Neural progenitor cell (in vitro differentiated cells): ENCODE measurements around the gene ZNF518A. TPM values are rescaled to one million over a fixed set of nuclear protein-coding genes. Genes with fewer than 3 reads are reported as not detected.
A peak's percentile ranks its signal among the peaks of the same experiment; 100 is the strongest.

ENCODE experiments used
- DNase-seq: peaks from one replicate; pipeline ENCODE4 v3.0.0-alpha.2; 2016; ENCODE audit warnings: low spot score
- H2AFZ ChIP-seq: fragments of 200-600 bp; sonication (generic); replicated peaks from 2 replicates; pipeline ENCODE4 v1.6.1; 2016; ENCODE audit warnings: antibody characterized with exemption
- H3F3A ChIP-seq: fragments of 200-600 bp; sonication (generic); 2 replicates; pipeline ENCODE4 v1.6.1; 2016; ENCODE audit warnings: antibody characterized with exemption, low read depth
- H3K27ac ChIP-seq: fragments of 200-600 bp; sonication (generic); 2 replicates; pipeline ENCODE4 v1.5.1; 2016; ENCODE audit warnings: mild to moderate bottlenecking
- H3K27me3 ChIP-seq: fragments of 200-600 bp; sonication (generic); 2 replicates; pipeline ENCODE4 v1.6.1; 2016; ENCODE audit warnings: mild to moderate bottlenecking, moderate library complexity
- H3K36me3 ChIP-seq: fragments of 200-600 bp; sonication (generic); 2 replicates; pipeline ENCODE4 v1.5.1; 2016
- H3K4me1 ChIP-seq: fragments of 200-600 bp; sonication (generic); 2 replicates; pipeline ENCODE4 v1.6.1; 2016; ENCODE audit warnings: mixed run types
- H3K4me2 ChIP-seq: fragments of 200-600 bp; sonication (generic); 2 replicates; pipeline ENCODE4 v1.6.1; 2016
- H3K4me3 ChIP-seq: fragments of 200-600 bp; sonication (generic); 2 replicates; pipeline ENCODE4 v1.5.1; 2016
- H3K79me2 ChIP-seq: fragments of 200-600 bp; sonication (generic); 2 replicates; pipeline ENCODE4 v1.6.1; 2016; ENCODE audit warnings: low read depth
- H3K9ac ChIP-seq: fragments of 200-600 bp; sonication (generic); 2 replicates; pipeline ENCODE4 v1.6.1; 2016
- H3K9me3 ChIP-seq: fragments of 200-600 bp; sonication (generic); 2 replicates; pipeline ENCODE4 v1.5.1; 2016; ENCODE audit warnings: low read depth
- H4K20me1 ChIP-seq: fragments of 200-600 bp; sonication (generic); 2 replicates; pipeline ENCODE4 v1.6.1; 2016; ENCODE audit warnings: low read depth
- H3K27ac Mint-ChIP-seq: 3 replicates; pipeline ENCODE4 v1.8.0; 2021; ENCODE audit warnings: mixed read lengths
- H3K27me3 Mint-ChIP-seq: 2 replicates; pipeline ENCODE4 v1.8.0; 2022; ENCODE audit warnings: low read depth, mild to moderate bottlenecking, inconsistent platforms, moderate library complexity, mixed read lengths; ENCODE audit not compliant: insufficient read depth
- H3K36me3 Mint-ChIP-seq: 3 replicates; pipeline ENCODE4 v1.8.0; 2021; ENCODE audit warnings: mixed read lengths
- H3K4me1 Mint-ChIP-seq: 3 replicates; pipeline ENCODE4 v1.8.0; 2021; ENCODE audit warnings: mixed read lengths
- H3K4me3 Mint-ChIP-seq: 3 replicates; pipeline ENCODE4 v1.8.0; 2021; ENCODE audit warnings: mild to moderate bottlenecking, moderate library complexity, mixed read lengths
- H3K9me3 Mint-ChIP-seq: 3 replicates; pipeline ENCODE4 v1.8.0; 2020; ENCODE audit warnings: mixed read lengths
- EZH2 ChIP-seq: fragments of 200-600 bp; sonication (generic); IDR thresholded peaks from 2 replicates; pipeline ENCODE4 v1.6.1; 2017; ENCODE audit warnings: antibody characterized with exemption, mild to moderate bottlenecking, moderate library complexity
- EZH2phosphoT487 ChIP-seq: fragments of 200-600 bp; sonication (generic); IDR thresholded peaks from 2 replicates; pipeline ENCODE4 v1.6.1; 2017; ENCODE audit warnings: antibody characterized with exemption
- total RNA-seq: library from RNA; depleted of rRNA; stranded (reverse); fragments of >200 nt; gene quantifications from 2 replicates; pipeline ENCODE4 v1.2.3, GENCODE V29; 2015; ENCODE audit warnings: low replicate concordance
- TF ChIP-seq, protein P1 (sequence below): fragments of 200-600 bp; sonication (generic); IDR thresholded peaks from 2 replicates; pipeline ENCODE4 v1.5.1; 2017; ENCODE audit warnings: antibody characterized with exemption, mild to moderate bottlenecking

Gene ZNF518A, protein sequence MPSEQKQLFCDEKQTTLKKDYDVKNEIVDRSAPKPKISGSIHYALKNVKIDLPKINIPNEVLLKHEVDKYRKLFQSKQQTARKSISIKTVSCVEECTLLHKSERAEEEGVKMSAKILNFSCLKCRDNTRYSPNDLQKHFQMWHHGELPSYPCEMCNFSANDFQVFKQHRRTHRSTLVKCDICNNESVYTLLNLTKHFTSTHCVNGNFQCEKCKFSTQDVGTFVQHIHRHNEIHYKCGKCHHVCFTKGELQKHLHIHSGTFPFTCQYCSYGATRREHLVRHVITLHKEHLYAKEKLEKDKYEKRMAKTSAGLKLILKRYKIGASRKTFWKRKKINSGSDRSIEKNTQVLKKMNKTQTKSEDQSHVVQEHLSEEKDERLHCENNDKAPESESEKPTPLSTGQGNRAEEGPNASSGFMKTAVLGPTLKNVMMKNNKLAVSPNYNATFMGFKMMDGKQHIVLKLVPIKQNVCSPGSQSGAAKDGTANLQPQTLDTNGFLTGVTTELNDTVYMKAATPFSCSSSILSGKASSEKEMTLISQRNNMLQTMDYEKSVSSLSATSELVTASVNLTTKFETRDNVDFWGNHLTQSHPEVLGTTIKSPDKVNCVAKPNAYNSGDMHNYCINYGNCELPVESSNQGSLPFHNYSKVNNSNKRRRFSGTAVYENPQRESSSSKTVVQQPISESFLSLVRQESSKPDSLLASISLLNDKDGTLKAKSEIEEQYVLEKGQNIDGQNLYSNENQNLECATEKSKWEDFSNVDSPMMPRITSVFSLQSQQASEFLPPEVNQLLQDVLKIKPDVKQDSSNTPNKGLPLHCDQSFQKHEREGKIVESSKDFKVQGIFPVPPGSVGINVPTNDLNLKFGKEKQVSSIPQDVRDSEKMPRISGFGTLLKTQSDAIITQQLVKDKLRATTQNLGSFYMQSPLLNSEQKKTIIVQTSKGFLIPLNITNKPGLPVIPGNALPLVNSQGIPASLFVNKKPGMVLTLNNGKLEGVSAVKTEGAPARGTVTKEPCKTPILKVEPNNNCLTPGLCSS (N-terminal part only)
- 50.3 and 79.9 TPM in 2 replicates for total RNA-seq

DNA sequence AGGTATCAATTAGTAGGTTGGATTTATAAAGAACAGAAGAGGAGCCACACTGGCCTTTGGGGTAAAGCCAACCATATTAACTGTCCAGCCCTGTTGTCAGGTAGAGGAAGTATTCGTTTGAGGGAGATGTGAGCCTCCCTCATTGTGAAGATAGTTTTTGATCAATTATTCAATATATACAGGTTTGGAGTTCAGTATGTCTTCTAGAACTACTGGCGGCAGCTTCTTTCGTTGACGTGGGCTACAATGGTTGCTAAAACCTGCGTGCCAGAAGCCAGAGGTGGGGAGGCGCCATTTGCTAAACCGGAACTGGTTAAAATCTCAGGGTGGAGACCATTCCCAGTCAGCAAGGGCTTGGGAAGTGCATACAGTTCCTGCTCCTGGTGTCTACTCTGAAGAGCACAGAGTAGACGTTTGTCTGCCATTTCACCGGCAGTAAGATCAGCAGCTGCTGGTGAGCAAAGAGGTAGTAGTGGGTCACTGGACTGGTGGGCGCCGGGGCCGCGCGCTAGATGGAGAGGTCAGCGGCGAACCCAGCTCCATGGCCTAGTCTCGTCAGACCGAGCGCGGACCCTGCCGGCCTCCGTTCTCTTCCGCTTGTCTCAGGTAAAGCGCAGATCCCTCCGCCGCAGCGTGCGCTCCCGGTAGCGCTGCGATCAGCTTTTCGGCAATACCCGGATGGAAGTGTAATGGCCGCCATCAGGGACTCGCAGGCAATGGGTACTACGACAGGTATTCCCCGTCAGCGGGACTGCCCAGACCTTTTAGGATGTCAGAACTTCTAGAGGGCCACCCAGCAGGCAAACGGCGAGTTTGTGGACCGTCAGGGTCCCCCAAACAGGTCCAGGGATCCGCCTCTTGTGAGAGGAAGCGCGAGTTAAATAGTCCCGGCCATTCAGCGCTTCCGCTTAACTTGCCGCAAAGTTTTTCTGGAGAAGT, at the start of gene ZNF518A:
ZNF518A (plus strand) TSS at position 911 of the 939 bp plus-strand sequence. CDS start 26,026 bp downstream, outside the sequence.
- peak within 1 kb of the TSS; percentile 81 for H3K9ac ChIP-seq
- peaks cover 13% of the 10 kb centered on the region for H3K4me1 ChIP-seq
- peak within 1 kb of the TSS; percentile 99 for H3K27ac ChIP-seq
- no peaks in the 10 kb centered on the region for H3K9me3 ChIP-seq
- H3K27me3 ChIP-seq: peaks cover 10% of the 10 kb centered on the region
- no peaks in the 10 kb centered on the region for H4K20me1 ChIP-seq
- TF ChIP-seq, protein P1, sequence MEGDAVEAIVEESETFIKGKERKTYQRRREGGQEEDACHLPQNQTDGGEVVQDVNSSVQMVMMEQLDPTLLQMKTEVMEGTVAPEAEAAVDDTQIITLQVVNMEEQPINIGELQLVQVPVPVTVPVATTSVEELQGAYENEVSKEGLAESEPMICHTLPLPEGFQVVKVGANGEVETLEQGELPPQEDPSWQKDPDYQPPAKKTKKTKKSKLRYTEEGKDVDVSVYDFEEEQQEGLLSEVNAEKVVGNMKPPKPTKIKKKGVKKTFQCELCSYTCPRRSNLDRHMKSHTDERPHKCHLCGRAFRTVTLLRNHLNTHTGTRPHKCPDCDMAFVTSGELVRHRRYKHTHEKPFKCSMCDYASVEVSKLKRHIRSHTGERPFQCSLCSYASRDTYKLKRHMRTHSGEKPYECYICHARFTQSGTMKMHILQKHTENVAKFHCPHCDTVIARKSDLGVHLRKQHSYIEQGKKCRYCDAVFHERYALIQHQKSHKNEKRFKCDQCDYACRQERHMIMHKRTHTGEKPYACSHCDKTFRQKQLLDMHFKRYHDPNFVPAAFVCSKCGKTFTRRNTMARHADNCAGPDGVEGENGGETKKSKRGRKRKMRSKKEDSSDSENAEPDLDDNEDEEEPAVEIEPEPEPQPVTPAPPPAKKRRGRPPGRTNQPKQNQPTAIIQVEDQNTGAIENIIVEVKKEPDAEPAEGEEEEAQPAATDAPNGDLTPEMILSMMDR: no peak
- TF ChIP-seq EZH2phosphoT487 (peak; percentile 63), EZH2 (no peak)
- H3F3A ChIP-seq: peaks cover 23% of the 10 kb centered on the region
- peaks cover 11% of the 10 kb centered on the region for H3K36me3 Mint-ChIP-seq
- H3K4me3 Mint-ChIP-seq: peak within 1 kb of the TSS; percentile 98
- H3K27ac Mint-ChIP-seq: peak within 1 kb of the TSS; percentile 98
- peak within 1 kb of the TSS; percentile 79 for H3K4me3 ChIP-seq
- peak within 1 kb of the TSS; percentile 90 for H3K4me2 ChIP-seq
- peaks cover 10% of the 10 kb centered on the region for H3K36me3 ChIP-seq
- peaks cover 32% of the 10 kb centered on the region for H3K4me1 Mint-ChIP-seq
- H3K79me2 ChIP-seq: peaks cover 40% of the 10 kb centered on the region
- peak; percentile 98 for DNase-seq
- no peaks in the 10 kb centered on the region for H3K9me3 Mint-ChIP-seq
- peak within 1 kb of the TSS; percentile 91 for H2AFZ ChIP-seq
- no peaks in the 10 kb centered on the region for H3K27me3 Mint-ChIP-seq

DNA sequence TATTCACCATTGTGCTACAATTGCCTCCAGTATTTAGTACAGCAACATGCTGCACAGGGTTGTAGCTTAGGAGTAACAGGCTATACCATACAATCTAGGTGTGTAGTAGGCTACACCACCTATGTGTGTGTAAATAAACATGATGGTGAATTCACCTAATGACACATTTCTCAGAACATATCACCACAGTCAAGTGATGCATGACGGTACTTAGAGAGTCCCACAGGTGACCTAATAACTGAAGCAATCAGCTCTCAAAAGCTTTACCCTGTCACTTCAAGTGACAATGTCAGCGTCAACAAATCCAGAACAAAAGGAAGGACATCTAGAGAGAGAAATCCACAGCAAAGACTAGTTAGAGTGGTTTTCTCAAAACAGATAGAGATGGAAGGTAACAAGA, 47.9 kb upstream of the ZNF518A start:
- Histone ChIP-seq H3K36me3 (no peaks in the 10 kb centered on the region), H2AFZ (no peak overlapping the region), H4K20me1 (no peaks in the 10 kb centered on the region), H3F3A (no peaks in the 10 kb centered on the region), H3K9ac (no peak overlapping the region), H3K4me1 (no peaks in the 10 kb centered on the region), H3K9me3 (no peaks in the 10 kb centered on the region), H3K27ac (no peak overlapping the region), H3K27me3 (no peaks in the 10 kb centered on the region), H3K4me2 (no peak overlapping the region), H3K79me2 (no peaks in the 10 kb centered on the region), H3K4me3 (no peak overlapping the region)
- DNase-seq: no peak
- Mint-ChIP-seq H3K4me1 (peaks cover 7% of the 10 kb centered on the region), H3K27ac (no peak overlapping the region), H3K4me3 (no peak overlapping the region), H3K36me3 (no peaks in the 10 kb centered on the region), H3K9me3 (no peaks in the 10 kb centered on the region), H3K27me3 (no peaks in the 10 kb centered on the region)
- no peak for TF ChIP-seq EZH2phosphoT487
- TF ChIP-seq, protein P1: no peak
- TF ChIP-seq EZH2: no peak

DNA sequence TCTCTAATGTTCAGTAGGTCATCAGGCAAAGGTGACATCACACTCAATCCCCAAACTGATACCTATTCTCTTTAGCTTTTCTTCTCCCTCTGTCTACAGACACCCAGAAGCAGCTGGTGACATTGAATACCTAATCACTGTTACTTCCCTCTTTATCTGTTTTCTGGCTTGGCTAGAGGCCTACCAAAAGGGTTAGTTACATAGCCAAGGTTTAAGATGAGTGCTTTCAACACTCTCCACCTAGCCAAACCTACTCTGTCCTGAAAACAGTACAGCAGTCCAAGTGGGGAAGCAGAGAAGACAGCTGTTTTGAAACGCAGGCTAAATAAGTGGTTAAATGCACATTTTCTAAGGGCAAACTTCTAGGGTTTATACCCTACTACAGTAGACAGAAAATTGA, 47.3 kb upstream of the ZNF518A start:
- Histone ChIP-seq H2AFZ (no peak overlapping the region), H3K4me1 (no peaks in the 10 kb centered on the region), H3K27ac (no peak overlapping the region), H3K36me3 (no peaks in the 10 kb centered on the region), H3K27me3 (no peaks in the 10 kb centered on the region), H3K4me2 (no peak overlapping the region), H3K9me3 (no peaks in the 10 kb centered on the region), H4K20me1 (no peaks in the 10 kb centered on the region), H3K4me3 (no peak overlapping the region), H3K79me2 (no peaks in the 10 kb centered on the region), H3K9ac (no peak overlapping the region), H3F3A (no peaks in the 10 kb centered on the region)
- TF ChIP-seq EZH2phosphoT487 (no peak), EZH2 (no peak)
- TF ChIP-seq, protein P1: no peak
- H3K36me3 Mint-ChIP-seq: no peaks in the 10 kb centered on the region
- DNase-seq: no peak
- H3K27me3 Mint-ChIP-seq: no peaks in the 10 kb centered on the region
- H3K4me3 Mint-ChIP-seq: no peak overlapping the region
- H3K9me3 Mint-ChIP-seq: no peaks in the 10 kb centered on the region
- peaks cover 7% of the 10 kb centered on the region for H3K4me1 Mint-ChIP-seq
- no peak overlapping the region for H3K27ac Mint-ChIP-seq
